ENCODE measurements around the gene NOP10. TPM values are rescaled to one million over a fixed set of nuclear protein-coding genes. Genes with fewer than 3 reads are reported as not detected.
"Not testable (repeated sequence)": the region's sequence is repeated elsewhere in the genome, so short reads cannot be mapped to it uniquely, and the experiment has no call there.

Gene NOP10
- total and polyA plus RNA-seq, 11 donors = 96.4 to 384 (median 151) TPM

DNA sequence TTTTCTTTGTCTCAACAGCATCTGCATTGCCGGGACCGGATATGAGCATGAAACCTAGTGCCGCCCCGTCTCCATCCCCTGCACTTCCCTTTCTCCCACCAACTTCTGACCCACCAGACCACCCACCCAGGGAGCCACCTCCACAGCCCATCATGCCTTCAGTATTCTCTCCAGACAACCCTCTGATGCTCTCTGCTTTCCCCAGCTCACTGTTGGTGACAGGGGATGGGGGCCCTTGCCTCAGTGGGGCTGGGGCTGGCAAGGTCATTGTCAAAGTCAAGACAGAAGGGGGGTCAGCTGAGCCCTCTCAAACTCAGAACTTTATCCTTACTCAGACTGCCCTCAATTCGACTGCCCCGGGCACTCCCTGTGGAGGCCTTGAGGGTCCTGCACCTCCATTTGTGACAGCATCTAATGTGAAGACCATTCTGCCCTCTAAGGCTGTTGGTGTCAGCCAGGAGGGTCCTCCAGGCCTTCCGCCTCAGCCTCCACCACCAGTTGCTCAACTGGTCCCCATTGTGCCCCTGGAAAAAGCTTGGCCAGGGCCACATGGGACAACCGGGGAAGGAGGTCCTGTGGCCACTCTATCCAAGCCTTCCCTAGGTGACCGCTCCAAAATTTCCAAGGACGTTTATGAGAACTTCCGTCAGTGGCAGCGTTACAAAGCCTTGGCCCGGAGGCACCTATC lies 5.2 kb upstream of the NOP10 start:
- no peaks in the 10 kb centered on the region for H3K27me3 ChIP-seq
- WGBS, 4 donors = 80 to 84% (median 84%) methylated on average over 13 of the region's 13 CpGs
- intact Hi-C loops (cut with DNase I) = loop anchor here in 1 of 10 donors (5.0 kb wide), 1 partner anchor 91 kb away; no protein-coding TSS in a partner anchor
- no peak for DNase-seq
- H3K4me1 ChIP-seq = peaks cover 0 to 3% (median 0%) of the 10 kb centered on the region in 12 donors
- no peak overlapping the region for H3K27ac ChIP-seq
- H3K9me3 ChIP-seq = no peaks in the 10 kb centered on the region
- H3K4me3 ChIP-seq = no peak overlapping the region
- TF ChIP-seq POLR2A (IDR thresholded peaks at IDR 0.05) = no peak
- TF ChIP-seq, protein P1, sequence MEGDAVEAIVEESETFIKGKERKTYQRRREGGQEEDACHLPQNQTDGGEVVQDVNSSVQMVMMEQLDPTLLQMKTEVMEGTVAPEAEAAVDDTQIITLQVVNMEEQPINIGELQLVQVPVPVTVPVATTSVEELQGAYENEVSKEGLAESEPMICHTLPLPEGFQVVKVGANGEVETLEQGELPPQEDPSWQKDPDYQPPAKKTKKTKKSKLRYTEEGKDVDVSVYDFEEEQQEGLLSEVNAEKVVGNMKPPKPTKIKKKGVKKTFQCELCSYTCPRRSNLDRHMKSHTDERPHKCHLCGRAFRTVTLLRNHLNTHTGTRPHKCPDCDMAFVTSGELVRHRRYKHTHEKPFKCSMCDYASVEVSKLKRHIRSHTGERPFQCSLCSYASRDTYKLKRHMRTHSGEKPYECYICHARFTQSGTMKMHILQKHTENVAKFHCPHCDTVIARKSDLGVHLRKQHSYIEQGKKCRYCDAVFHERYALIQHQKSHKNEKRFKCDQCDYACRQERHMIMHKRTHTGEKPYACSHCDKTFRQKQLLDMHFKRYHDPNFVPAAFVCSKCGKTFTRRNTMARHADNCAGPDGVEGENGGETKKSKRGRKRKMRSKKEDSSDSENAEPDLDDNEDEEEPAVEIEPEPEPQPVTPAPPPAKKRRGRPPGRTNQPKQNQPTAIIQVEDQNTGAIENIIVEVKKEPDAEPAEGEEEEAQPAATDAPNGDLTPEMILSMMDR (IDR thresholded peaks at IDR 0.05) = no peak
- H3K36me3 ChIP-seq = no peaks in the 10 kb centered on the region
- ATAC-seq = no peak

DNA sequence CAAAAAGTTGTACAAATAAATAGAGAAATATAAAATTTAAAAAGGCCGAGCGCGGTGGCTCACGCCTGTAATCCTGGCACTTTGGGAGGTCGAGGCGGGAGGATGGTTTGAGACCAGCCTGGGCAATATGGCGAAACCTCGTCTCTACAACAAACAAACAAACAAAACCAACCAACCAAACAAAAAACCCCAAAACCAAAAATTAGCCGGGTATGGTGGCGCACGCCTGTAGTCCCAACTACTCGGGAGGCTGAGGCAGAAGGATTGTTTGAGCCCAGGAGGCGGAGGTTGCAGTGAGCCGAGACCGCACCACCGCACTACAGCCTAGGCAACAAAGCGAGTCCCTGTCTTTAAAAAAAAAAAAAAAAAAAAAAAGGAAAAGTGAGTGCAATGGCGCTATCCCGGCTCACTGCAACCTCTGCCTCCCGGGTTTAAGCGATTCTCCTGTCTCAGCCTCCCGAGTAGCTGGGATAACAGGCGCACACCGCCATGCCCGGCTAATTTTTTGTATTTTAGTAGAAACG lies 661 bp downstream of the NOP10 start:
- intact Hi-C loops (cut with DNase I) = loop anchor here in 6 of 10 donors (5.0 kb wide), 3 partner anchors 85 to 115 kb away; partner anchors contain the start of gene EMC4 (in 1 of the 6)
- DNase-seq, H3K27me3 ChIP-seq, H3K9me3 ChIP-seq: not testable (repeated sequence)
- Histone ChIP-seq H3K4me1 (peaks cover 0 to 37% (median 15%) of the 10 kb centered on the region in 12 donors), H3K4me3 (peak overlapping the region; percentile 56 to 94 (median 84)), H3K36me3 (peaks cover 0 to 30% (median 18%) of the 10 kb centered on the region in 9 donors), H3K27ac (peak overlapping the region; percentile 60 to 96 (median 90))
- ATAC-seq = peak in 1 of 4 donors; percentile 4
- WGBS, 4 donors = 40 to 43% (median 41%) methylated on average over 26 of the region's 26 CpGs

DNA sequence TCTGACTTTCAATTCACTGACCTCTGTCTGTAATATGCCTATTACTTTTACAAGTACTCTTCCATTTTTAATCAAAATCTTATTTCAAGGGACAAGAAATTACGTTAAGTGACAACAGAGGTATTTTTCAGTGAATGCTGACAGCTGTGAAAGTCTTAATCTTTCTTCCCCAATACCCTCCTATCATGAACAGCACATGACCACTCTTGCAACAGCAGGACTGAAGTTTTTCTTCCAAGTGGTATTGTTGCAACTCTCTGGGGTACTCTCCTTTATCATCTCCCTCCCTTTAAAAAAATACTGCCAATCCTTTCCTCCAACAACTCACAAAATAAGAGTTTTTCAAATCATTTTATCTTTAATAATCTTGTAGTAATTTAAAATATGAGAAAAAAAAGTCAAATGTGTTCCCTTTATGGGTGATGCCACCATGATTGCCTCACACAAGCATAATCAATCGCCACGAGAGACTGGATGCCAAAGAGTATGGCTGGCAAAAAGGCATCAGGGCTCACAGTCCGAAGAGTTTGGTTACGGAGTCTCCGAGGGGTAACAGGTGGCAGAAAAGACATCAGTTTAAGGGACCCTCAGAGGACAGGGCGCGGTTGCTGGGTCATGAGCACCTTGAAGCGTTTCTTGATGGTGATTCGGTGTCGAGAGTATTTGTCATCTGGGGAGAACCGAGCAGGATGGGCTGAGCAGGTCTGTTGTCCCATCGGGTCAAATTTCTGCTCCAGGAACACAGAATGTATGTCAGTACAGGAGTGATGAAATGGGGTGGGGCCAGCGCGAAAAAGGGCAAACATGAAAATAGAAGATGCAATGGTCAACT lies 1.3 kb downstream of the NOP10 start:
- Histone ChIP-seq H3K36me3 (peaks cover 0 to 30% (median 18%) of the 10 kb centered on the region in 9 donors), H3K27ac (peak overlapping the region in 2 of 12 donors; percentile 91 to 96), H3K4me1 (peaks cover 0 to 43% (median 21%) of the 10 kb centered on the region in 12 donors), H3K4me3 (peak overlapping the region in 11 of 12 donors; percentile 56 to 94 (median 82)), H3K27me3 (no peaks in the 10 kb centered on the region), H3K9me3 (no peaks in the 10 kb centered on the region)
- 90 to 94% (median 92%) methylated on average over 15 of the region's 15 CpGs for whole genome bisulfite sequencing, 4 donors
- no peak for TF ChIP-seq POLR2A (IDR thresholded peaks at IDR 0.05)
- TF ChIP-seq, protein P1 (IDR thresholded peaks at IDR 0.05) = no peak
- DNase-seq (no peak), ATAC-seq (no peak)
- intact Hi-C loops (cut with DNase I) = loop anchor here in 6 of 10 donors (5.0 kb wide), 3 partner anchors 84 to 114 kb away; partner anchors contain the start of gene EMC4 (in 1 of the 6)

DNA sequence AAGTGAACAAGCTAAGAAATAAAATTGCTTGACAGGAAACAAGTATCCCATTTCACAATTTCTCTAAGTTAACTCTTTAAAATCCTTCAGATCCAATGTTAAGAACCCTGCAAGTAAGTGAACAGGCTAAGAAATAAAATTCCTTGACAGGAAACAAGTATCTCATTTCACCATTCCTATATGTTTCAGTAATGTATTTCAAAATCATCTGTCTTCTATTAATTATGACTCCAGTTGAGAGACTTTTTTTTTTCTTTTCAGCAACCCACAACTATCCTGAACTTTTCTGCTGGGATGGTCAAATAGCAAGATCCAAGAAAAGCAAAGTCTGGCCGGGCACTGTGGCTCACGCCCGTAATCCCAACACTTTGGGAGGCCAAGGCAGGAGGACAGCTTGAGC lies 3.0 kb downstream of the NOP10 start:
- intact Hi-C loops (cut with DNase I) = loop anchor here in 9 of 10 donors (5.0 to 10.0 kb wide), 6 partner anchors 75 to 275 kb away; partner anchors contain the start of genes EMC4 (in 2 of the 9), EMC7 (in 1 of the 9) and PGBD4 (in 1 of the 9)
- Histone ChIP-seq H3K36me3 (peaks cover 0 to 30% (median 18%) of the 10 kb centered on the region in 9 donors), H3K27ac (no peak overlapping the region), H3K27me3 (no peaks in the 10 kb centered on the region), H3K4me3 (no peak overlapping the region), H3K4me1 (peaks cover 0 to 58% (median 34%) of the 10 kb centered on the region in 12 donors), H3K9me3 (no peaks in the 10 kb centered on the region)
- DNase-seq (no peak), ATAC-seq (no peak)
- no peak for TF ChIP-seq POLR2A (IDR thresholded peaks at IDR 0.05)
- TF ChIP-seq, protein P1 (IDR thresholded peaks at IDR 0.05) = no peak
- WGBS, 4 donors = 93 to 97% (median 95%) methylated on average over 3 of the region's 3 CpGs

Measured in heart left ventricle (tissue), 16 donors.